ENCODE measurements around the gene TGFBR1. TPM values are rescaled to one million over a fixed set of nuclear protein-coding genes. Genes with fewer than 3 reads are reported as not detected.

The TGFBR1 gene
- total RNA-seq, 1 donor from 2014 or later: 138 TPM

GRCh38 chr9:99127356-99128132 is 22.6 kb downstream of the TGFBR1 start:
- Histone ChIP-seq H3K9me3 (ENCODE audit: low read depth) (no peaks in the 10 kb centered on the region), H3K9ac (no peak overlapping the region), H3K27ac (no peak overlapping the region), H3K79me2 (ENCODE audit: low read depth) (peaks cover 100% of the 10 kb centered on the region), H3K36me3 (no peaks in the 10 kb centered on the region), H3K4me2 (no peak overlapping the region), H3F3A (ENCODE audit: low read depth) (no peaks in the 10 kb centered on the region), H3K4me1 (no peaks in the 10 kb centered on the region), H3K27me3 (no peaks in the 10 kb centered on the region), H2AFZ (replicated peaks) (no peak overlapping the region), H3K4me3 (no peak overlapping the region), H4K20me1 (ENCODE audit: low read depth) (peaks cover 51% of the 10 kb centered on the region)
- no peak overlapping the region for H3K4me3 Mint-ChIP-seq
- H3K27ac Mint-ChIP-seq: no peak overlapping the region
- H3K27me3 Mint-ChIP-seq (ENCODE audit: insufficient read depth, low read depth): no peaks in the 10 kb centered on the region
- H3K36me3 Mint-ChIP-seq: peaks cover 58% of the 10 kb centered on the region
- DNase-seq (ENCODE audit: low spot score): no peak
- H3K9me3 Mint-ChIP-seq: peaks cover 25% of the 10 kb centered on the region
- peaks cover 9% of the 10 kb centered on the region for H3K4me1 Mint-ChIP-seq
- TF ChIP-seq EZH2phosphoT487 (IDR thresholded peaks at IDR 0.05) (no peak), EZH2 (IDR thresholded peaks at IDR 0.05) (no peak)
- TF ChIP-seq, protein P1, sequence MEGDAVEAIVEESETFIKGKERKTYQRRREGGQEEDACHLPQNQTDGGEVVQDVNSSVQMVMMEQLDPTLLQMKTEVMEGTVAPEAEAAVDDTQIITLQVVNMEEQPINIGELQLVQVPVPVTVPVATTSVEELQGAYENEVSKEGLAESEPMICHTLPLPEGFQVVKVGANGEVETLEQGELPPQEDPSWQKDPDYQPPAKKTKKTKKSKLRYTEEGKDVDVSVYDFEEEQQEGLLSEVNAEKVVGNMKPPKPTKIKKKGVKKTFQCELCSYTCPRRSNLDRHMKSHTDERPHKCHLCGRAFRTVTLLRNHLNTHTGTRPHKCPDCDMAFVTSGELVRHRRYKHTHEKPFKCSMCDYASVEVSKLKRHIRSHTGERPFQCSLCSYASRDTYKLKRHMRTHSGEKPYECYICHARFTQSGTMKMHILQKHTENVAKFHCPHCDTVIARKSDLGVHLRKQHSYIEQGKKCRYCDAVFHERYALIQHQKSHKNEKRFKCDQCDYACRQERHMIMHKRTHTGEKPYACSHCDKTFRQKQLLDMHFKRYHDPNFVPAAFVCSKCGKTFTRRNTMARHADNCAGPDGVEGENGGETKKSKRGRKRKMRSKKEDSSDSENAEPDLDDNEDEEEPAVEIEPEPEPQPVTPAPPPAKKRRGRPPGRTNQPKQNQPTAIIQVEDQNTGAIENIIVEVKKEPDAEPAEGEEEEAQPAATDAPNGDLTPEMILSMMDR (IDR thresholded peaks at IDR 0.05): no peak

- peaks cover 100% of the 10 kb centered on the region for H3K79me2 ChIP-seq (ENCODE audit: low read depth)
- no peaks in the 10 kb centered on the region for H3F3A ChIP-seq (ENCODE audit: low read depth)
- peaks cover 50% of the 10 kb centered on the region for H4K20me1 ChIP-seq (ENCODE audit: low read depth)
- TF ChIP-seq, protein P1 (IDR thresholded peaks at IDR 0.05): no peak
- no peak for TF ChIP-seq EZH2phosphoT487 (IDR thresholded peaks at IDR 0.05)
- no peak for TF ChIP-seq EZH2 (IDR thresholded peaks at IDR 0.05)
- Mint-ChIP-seq H3K27me3 (ENCODE audit: insufficient read depth, low read depth) (no peaks in the 10 kb centered on the region), H3K9me3 (peaks cover 25% of the 10 kb centered on the region), H3K4me3 (no peak overlapping the region), H3K4me1 (peaks cover 9% of the 10 kb centered on the region), H3K27ac (no peak overlapping the region), H3K36me3 (peaks cover 59% of the 10 kb centered on the region)
- H3K27me3 ChIP-seq: no peaks in the 10 kb centered on the region
- no peak overlapping the region for H3K27ac ChIP-seq
- H3K4me1 ChIP-seq: no peaks in the 10 kb centered on the region
- H3K4me2 ChIP-seq: no peak overlapping the region
- H3K4me3 ChIP-seq: no peak overlapping the region
- no peak for DNase-seq (ENCODE audit: low spot score)
- H3K9me3 ChIP-seq (ENCODE audit: low read depth): no peaks in the 10 kb centered on the region
- no peak overlapping the region for H3K9ac ChIP-seq
- H3K36me3 ChIP-seq: no peaks in the 10 kb centered on the region
- H2AFZ ChIP-seq (replicated peaks): no peak overlapping the region
These were observed 23.2 kb downstream of the TGFBR1 start for GRCh38 chr9:99128133-99128406.

GRCh38 chr9:99129091-99129490 is 24.2 kb downstream of the TGFBR1 start:
- Histone ChIP-seq H3K36me3 (no peaks in the 10 kb centered on the region), H3K79me2 (ENCODE audit: low read depth) (peaks cover 97% of the 10 kb centered on the region), H3K4me2 (no peak overlapping the region), H3K9ac (no peak overlapping the region), H3K4me1 (no peaks in the 10 kb centered on the region), H2AFZ (replicated peaks) (no peak overlapping the region), H3K4me3 (no peak overlapping the region), H3K9me3 (ENCODE audit: low read depth) (no peaks in the 10 kb centered on the region), H3F3A (ENCODE audit: low read depth) (no peaks in the 10 kb centered on the region), H4K20me1 (ENCODE audit: low read depth) (peaks cover 40% of the 10 kb centered on the region), H3K27me3 (no peaks in the 10 kb centered on the region), H3K27ac (no peak overlapping the region)
- DNase-seq (ENCODE audit: low spot score): no peak
- no peak overlapping the region for H3K27ac Mint-ChIP-seq
- no peak overlapping the region for H3K4me3 Mint-ChIP-seq
- H3K9me3 Mint-ChIP-seq: peaks cover 17% of the 10 kb centered on the region
- TF ChIP-seq, protein P1 (IDR thresholded peaks at IDR 0.05): no peak
- TF ChIP-seq EZH2 (IDR thresholded peaks at IDR 0.05): no peak
- no peak for TF ChIP-seq EZH2phosphoT487 (IDR thresholded peaks at IDR 0.05)
- H3K27me3 Mint-ChIP-seq (ENCODE audit: insufficient read depth, low read depth): no peaks in the 10 kb centered on the region
- peaks cover 61% of the 10 kb centered on the region for H3K36me3 Mint-ChIP-seq
- H3K4me1 Mint-ChIP-seq: peaks cover 10% of the 10 kb centered on the region
